Effector CD4-positive, alpha-beta T cell (primary cell): Measurements from ENCODE around the gene KLHL4. TPM values are rescaled to one million over a fixed set of nuclear protein-coding genes. Genes with fewer than 3 reads are reported as not detected.
"Not testable (repeated sequence)": the region's sequence is repeated elsewhere in the genome, so short reads cannot be mapped to it uniquely, and the experiment has no call there.

Experiments used
- DNase-seq: peaks from one replicate; pipeline ENCODE4 v3.0.0-alpha.2; 2020
- total RNA-seq: gene quantifications from one replicate; lab custom pipeline; 2026; lab: John Stamatoyannopoulos, UW

The KLHL4 gene
- total RNA-seq = not detected

- DNase-seq = no peak
Observed at GRCh38 chrX:87517571-87518141, at the start of gene KLHL4. TSS of gene KLHL4 (plus strand) at chrX:87517802. CDS start at chrX:87517894, 92 bp downstream.

DNA sequence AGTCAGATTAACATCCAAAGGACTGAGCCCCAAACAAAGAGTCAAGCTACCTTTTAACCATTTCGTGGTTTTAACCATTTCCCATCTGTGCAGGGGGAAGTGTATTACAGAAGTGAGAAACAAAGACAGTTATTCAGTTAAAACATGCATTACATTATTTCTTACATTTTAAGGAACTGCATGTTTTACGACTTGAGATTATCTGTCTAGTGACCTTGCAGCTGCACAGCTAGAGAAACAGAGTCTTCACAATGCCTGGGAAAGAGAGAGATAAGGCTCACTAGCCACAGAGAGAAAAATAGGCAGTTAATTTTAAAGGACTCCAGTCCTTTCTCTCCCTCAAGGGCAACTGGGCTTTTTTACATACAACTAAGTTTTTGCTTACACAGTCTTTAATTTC is 48.7 kb upstream of the KLHL4 start:
- no peak for DNase-seq

DNA sequence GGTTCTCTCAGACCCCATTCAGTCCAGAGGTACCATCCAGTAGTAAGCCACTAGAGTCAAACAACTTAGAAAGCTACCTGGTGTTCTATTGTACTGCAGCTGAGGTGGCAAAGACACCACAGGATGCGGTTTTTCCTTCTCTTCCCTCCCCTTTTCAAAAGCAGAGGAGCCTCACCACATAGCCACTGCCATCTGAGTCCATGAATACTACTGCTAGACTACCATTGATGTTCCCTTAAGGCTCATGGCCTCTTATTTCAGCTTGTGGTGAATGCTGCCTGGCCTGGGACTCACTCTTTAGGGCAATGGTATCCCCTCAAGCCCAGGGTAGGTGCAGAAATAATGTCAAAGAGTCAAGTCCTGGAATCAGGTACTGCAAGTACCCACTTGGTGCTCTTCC is 41.8 kb upstream of the KLHL4 start:
- DNase-seq = no peak

DNA sequence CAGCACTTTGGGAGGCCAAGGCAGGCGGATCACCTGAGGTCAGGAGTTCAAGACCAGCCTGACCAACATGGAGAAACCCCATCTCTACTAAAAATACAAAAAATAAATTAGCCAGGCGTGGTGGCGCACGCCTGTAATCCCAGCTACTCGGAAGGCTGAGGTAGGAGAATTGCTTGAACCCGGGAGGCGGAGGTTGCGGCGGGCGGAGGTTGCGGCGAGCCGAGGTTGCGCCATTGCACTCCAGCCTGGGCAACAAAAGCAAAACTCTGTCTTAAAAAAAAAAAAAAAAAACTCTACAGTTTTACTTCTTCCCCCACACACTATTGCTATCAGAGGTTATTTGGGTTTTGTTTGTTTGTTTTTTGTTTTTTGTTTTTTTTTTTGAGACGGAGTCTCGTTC is 38.9 kb upstream of the KLHL4 start:
- DNase-seq = not testable (repeated sequence)

DNA sequence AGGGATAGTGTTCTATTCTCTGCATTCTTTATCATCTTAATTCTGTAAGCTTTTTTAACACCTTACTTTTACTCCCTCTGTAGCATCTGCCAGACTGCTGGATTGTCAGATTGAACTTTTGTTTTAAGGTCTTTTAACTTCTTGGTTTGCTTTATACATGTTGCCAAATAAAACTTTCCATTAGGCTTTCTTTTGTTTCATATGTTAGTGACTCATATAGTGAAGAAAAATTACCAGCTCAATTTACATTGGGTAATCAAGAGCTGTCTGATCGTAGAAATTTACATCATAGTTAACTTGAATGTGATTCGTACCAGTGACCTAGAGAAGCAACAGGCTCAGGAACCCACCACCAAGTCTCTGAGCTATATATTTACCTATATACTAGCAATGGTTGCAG is 28.5 kb upstream of the KLHL4 start:
- no peak for DNase-seq

- DNase-seq = no peak
Observed at GRCh38 chrX:87515836-87516235, 1.8 kb upstream of the KLHL4 start.

- no peak for DNase-seq
Observed at GRCh38 chrX:87516717-87517121, 883 bp upstream of the KLHL4 start.

DNA sequence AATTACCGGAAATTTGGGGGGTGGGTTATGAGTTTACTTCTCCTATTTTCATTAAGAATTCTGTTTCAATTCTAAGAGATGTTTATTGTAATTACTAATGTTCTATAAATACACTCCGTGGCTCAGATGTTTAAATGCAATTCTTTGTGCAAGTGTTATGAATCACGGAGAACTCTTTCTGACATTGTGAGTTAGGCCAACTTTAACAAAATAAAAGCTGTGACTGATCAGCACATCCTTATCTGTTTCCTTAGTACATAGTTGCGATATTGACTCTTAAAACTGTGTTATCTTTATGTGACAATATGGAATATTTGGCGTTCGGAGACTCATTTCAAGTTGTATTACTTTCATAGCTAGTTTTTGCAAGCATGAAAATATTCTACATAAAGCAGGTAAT is 902 bp downstream of the KLHL4 start:
- no peak for DNase-seq

DNA sequence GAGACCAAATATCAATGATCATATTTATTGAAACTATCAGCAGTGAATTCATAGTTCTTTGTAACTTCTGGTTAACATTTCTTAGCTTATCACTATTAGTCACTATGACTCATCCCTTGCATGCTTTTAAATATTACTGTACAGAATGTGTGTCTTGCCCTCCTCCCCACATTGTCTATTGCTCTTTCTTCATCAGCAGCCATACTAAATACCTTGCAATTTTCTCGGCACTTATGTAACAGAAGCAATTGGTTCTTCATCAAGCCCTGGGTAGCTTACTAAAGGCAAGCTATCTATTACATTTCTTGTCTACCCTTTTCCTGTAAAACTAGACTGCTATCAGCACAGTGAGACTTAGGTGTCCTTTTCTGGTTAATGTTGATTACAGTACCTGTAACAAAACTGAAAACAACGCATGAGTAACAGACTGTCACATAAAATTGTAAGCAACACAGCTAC is 8.2 kb downstream of the KLHL4 start:
- no peak for DNase-seq

DNA sequence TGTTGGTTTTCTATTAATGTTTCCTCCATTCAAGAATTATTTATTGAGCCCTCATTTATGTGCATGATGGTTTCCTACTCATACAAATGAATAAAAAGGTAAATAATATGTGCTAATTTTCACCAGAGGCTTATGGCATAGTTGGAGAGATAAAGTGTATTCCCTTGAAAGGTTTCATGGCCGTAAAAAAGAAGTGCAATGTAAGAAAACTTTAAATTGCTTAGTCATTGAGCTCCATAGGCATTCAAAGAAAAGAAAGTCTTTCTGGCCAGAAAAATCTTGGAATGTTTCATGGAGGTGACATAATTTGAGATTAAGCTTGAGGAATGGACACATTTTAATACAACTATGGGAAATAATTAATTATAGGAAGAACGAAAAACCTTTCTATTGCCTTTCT is 8.7 kb downstream of the KLHL4 start:
- DNase-seq = no peak

- no peak for DNase-seq
Observed at GRCh38 chrX:87528487-87528886, 10.9 kb downstream of the KLHL4 start.

GRCh38 chrX:87571964-87572363 is 54.4 kb downstream of the KLHL4 start:
- DNase-seq = no peak

- DNase-seq = no peak
Observed at GRCh38 chrX:87572901-87573300, 55.3 kb downstream of the KLHL4 start.

- no peak for DNase-seq
Observed at GRCh38 chrX:87578978-87579377, 61.4 kb downstream of the KLHL4 start.

DNA sequence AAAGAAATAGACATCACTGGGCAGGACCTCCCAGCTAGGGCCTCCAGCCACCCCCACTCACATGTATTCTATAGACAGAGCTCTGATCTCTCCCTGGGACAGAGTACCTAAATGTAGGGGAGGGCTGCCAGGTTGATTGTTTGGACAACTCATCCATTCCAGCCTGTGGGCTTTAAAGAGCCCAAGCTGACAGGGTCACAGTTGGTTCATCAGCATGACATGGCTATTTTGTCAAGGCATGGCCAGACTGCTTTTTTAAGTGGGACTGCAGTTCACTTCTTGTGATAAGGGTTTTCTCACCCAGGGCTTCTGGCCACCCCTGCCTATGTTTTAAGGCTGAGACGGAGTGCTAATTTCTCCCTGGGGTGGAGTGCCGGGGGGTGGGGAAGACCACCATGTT is 63.3 kb downstream of the KLHL4 start:
- DNase-seq = no peak

GRCh38 chrX:87582453-87582852 is 64.9 kb downstream of the KLHL4 start:
- DNase-seq = no peak

DNA sequence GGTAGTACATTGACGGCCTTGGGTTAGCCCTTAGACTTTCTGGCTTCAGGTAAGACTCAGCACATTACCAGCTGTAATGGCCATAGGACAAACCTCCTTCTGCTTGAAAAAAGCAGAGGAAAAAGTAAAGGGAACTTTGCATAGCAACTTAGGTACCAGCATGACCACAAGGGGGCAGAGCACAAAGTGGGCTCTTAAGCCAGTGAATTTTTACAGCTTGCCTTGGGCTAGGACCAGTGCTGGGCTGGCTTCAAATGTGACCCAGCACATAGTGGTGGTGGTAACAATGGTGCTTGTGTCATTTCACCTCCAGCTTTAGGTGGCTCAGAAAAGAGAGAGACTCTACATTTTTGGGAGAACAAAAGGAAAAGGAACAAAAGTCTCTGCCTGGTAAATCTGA is 66.1 kb downstream of the KLHL4 start:
- no peak for DNase-seq

DNA sequence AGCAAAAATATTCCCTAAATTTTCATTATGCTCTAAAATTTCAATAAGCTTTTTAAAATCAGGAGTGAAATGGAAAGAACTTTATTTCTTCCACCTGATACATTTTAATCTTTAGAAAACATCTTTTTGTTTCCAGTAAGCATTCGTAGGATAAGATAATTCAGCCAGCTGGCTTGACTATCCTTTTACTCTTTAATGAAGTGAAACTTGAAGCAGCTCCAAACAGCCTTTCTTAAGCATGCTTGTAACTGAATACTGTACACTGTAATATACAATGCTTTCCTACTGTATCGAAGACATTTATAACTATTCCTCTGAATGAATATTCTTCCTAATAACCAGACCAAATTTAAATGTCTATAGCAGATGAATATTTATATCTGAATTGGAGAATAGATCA is 98.8 kb downstream of the KLHL4 start:
- no peak for DNase-seq

GRCh38 chrX:87621697-87622096 is 104.1 kb downstream of the KLHL4 start:
- DNase-seq = no peak

DNA sequence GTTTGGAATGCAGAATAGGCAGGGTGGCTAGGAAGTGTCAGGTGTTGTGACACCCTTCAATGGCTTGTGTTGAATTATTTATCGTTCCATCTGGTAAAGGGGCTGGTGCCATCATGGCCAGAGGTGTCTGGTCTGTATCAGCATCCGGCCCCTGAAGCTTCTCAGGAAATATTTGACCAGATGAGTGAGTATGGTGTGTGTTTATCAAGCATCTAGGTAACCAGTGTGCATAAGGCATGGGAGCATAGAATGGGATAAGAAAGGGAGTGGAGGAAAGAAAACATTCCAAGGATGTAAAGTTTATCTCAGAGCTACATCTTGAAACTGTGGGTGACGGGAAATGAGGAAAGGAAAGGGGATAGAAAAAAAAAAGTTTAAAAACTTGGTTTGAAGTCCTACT is 109.4 kb downstream of the KLHL4 start:
- no peak for DNase-seq

- no peak for DNase-seq
Observed at GRCh38 chrX:87634361-87634760, 116.8 kb downstream of the KLHL4 start.

- no peak for DNase-seq
Observed at GRCh38 chrX:87636533-87636932, 118.9 kb downstream of the KLHL4 start.

DNA sequence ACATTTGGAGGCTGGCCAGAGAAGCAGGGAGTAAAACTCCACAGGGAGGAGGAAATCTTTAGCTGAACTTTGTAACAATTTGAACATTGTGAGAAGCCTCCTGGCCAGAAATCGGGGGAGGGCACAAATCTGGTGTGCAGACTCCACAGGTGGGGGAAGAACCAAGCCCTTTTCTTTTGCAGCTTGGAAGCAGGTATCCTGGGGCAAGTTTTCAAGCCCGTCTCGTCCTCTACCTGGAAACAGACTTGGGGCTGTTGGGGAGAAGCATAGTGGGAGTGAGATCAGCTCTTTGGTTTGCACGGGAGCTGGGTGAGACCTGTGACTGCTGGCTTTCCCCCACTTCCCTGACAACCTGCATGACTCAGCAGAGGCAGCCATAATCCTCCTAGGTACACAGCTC is 123.8 kb downstream of the KLHL4 start:
- not testable (repeated sequence) for DNase-seq

GRCh38 chrX:87661761-87662160 is 144.2 kb downstream of the KLHL4 start:
- DNase-seq = no peak

- DNase-seq = no peak
Observed at GRCh38 chrX:87663421-87663820, 145.8 kb downstream of the KLHL4 start.

- no peak for DNase-seq
Observed at GRCh38 chrX:87664381-87664780, 146.8 kb downstream of the KLHL4 start.
